SU-DHL-6 (cell line): Measurements from ENCODE around the gene EGFL7.

Experiments used
- H2AFZ ChIP-seq: fragments of 200-600 bp; sonication (generic); 2 replicates; pipeline ENCODE4 v1.6.1; 2014; ENCODE audit warnings: low read depth, mild to moderate bottlenecking, moderate library complexity, mixed read lengths, antibody characterized with exemption, low read length; ENCODE audit not compliant: severe bottlenecking
- H3F3A ChIP-seq: fragments of 200-600 bp; shearing (Covaris generic); 2 replicates; pipeline ENCODE4 v1.6.0; 2016; ENCODE audit warnings: antibody characterized with exemption, mild to moderate bottlenecking; ENCODE audit not compliant: insufficient read depth
- H3K27ac ChIP-seq: fragments of 200-600 bp; sonication (generic); 2 replicates; pipeline ENCODE4 v1.5.1; 2016; ENCODE audit warnings: low read depth, mild to moderate bottlenecking, low read length, moderate library complexity, mixed read lengths
- H3K27me3 ChIP-seq: fragments of 200-600 bp; sonication (generic), shearing (Covaris generic); 2 replicates; pipeline ENCODE4 v1.6.0; 2014; ENCODE audit warnings: mild to moderate bottlenecking, low read length
- H3K36me3 ChIP-seq: fragments of 200-600 bp; sonication (generic); 2 replicates; pipeline ENCODE4 v1.6.1; 2014; ENCODE audit warnings: mild to moderate bottlenecking, low read length, mixed read lengths
- H3K4me2 ChIP-seq: fragments of 300-600, 200-600 bp; shearing (Covaris generic), sonication (generic); 2 replicates; pipeline ENCODE4 v1.6.0; 2014; ENCODE audit warnings: low read length, low read depth, mild to moderate bottlenecking; ENCODE audit not compliant: poor library complexity, severe bottlenecking
- H3K4me3 ChIP-seq: fragments of 200-600 bp; sonication (generic); 2 replicates; pipeline ENCODE4 v1.5.1; 2014; ENCODE audit warnings: antibody characterized with exemption, low read length, mild to moderate bottlenecking, mixed read lengths; ENCODE audit not compliant: insufficient read depth, poor library complexity, severe bottlenecking
- H3K79me2 ChIP-seq: fragments of 200-600 bp; sonication (generic); 2 replicates; pipeline ENCODE4 v1.6.1; 2014; ENCODE audit warnings: mild to moderate bottlenecking, low read length, moderate library complexity; ENCODE audit not compliant: insufficient read depth
- H3K9ac ChIP-seq: fragments of 200-600 bp; sonication (generic); 2 replicates; pipeline ENCODE4 v1.7.0; 2014; ENCODE audit warnings: mild to moderate bottlenecking, low read length
- H3K9me2 ChIP-seq: fragments of 200-600 bp; sonication (generic); replicated peaks from 2 replicates; pipeline ENCODE4 v1.6.1; 2014; ENCODE audit warnings: low read length; ENCODE audit not compliant: insufficient read depth
- H3K9me3 ChIP-seq: fragments of 200-600 bp; sonication (generic); 2 replicates; pipeline ENCODE4 v1.6.1; 2014; ENCODE audit warnings: low read length, mixed read lengths; ENCODE audit not compliant: insufficient read depth
- H4K20me1 ChIP-seq: fragments of 200-600 bp; sonication (generic); 2 replicates; pipeline ENCODE4 v1.6.1; 2014; ENCODE audit warnings: low read depth, mild to moderate bottlenecking, antibody characterized with exemption, low read length, moderate library complexity, mixed read lengths
- EZH2phosphoT487 ChIP-seq: fragments of 200-600 bp; sonication (generic), shearing (Covaris generic); conservative IDR thresholded peaks from 2 replicates; pipeline ENCODE4 v1.6.1; 2018; ENCODE audit warnings: mild to moderate bottlenecking, antibody characterized with exemption, low read length, moderate library complexity, mixed read lengths
- TF ChIP-seq, protein P1 (sequence below): fragments of 200-600 bp; sonication (generic); IDR thresholded peaks from one replicate; pipeline ENCODE4 v1.5.1; 2017; ENCODE audit warnings: antibody characterized with exemption, mild to moderate bottlenecking, low read length, moderate library complexity; ENCODE audit not compliant: insufficient read depth, poor library complexity, severe bottlenecking

Gene EGFL7

DNA sequence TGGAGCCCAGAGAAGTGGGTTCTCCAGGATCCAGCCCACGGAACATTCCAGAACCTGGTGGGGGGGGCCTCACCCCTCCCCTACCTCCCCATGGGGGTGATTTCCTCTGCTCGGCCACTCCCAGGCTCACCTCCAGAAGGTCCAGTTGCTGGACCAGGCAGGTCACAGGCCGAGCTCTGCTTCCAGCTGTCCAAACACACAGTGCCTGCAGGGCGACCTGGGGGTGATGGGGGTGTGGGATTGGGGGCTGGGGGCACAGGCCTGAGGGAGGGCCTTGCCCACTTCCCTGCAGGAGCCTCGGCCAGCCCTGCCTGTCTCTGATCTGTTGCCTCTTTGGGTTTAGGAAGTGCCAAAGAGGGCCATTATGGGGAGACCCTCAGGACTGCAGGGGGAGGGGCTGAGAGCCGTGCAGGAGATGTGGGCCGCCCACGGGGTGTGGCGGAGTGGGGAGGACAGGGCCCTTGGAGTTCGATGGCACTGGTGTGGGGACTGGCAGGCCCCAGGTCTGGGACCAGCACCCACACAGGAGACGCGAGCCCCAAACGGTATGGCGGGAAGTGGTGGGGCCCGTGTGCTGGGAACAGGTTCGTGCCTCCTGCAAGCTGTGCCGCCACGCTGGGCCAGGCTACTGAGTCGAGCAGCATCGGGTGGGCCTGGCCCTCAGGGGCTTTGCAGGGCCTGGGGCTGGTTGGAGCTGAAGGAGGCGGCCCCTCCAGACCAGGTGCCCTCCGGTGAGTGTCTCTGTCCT, 45.6 kb upstream of the EGFL7 start:
- no peak overlapping the region for H2AFZ ChIP-seq
- H3K4me2 ChIP-seq = no peak overlapping the region
- H3K9me2 ChIP-seq = no peaks in the 10 kb centered on the region
- no peaks in the 10 kb centered on the region for H3K27me3 ChIP-seq
- TF ChIP-seq, protein P1, sequence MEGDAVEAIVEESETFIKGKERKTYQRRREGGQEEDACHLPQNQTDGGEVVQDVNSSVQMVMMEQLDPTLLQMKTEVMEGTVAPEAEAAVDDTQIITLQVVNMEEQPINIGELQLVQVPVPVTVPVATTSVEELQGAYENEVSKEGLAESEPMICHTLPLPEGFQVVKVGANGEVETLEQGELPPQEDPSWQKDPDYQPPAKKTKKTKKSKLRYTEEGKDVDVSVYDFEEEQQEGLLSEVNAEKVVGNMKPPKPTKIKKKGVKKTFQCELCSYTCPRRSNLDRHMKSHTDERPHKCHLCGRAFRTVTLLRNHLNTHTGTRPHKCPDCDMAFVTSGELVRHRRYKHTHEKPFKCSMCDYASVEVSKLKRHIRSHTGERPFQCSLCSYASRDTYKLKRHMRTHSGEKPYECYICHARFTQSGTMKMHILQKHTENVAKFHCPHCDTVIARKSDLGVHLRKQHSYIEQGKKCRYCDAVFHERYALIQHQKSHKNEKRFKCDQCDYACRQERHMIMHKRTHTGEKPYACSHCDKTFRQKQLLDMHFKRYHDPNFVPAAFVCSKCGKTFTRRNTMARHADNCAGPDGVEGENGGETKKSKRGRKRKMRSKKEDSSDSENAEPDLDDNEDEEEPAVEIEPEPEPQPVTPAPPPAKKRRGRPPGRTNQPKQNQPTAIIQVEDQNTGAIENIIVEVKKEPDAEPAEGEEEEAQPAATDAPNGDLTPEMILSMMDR = no peak
- H3K9ac ChIP-seq = no peak overlapping the region
- H3K4me3 ChIP-seq = no peak overlapping the region
- H3K27ac ChIP-seq = no peak overlapping the region
- no peaks in the 10 kb centered on the region for H3F3A ChIP-seq
- no peaks in the 10 kb centered on the region for H3K9me3 ChIP-seq
- H3K36me3 ChIP-seq = no peaks in the 10 kb centered on the region
- H4K20me1 ChIP-seq = no peaks in the 10 kb centered on the region
- H3K79me2 ChIP-seq = no peaks in the 10 kb centered on the region

DNA sequence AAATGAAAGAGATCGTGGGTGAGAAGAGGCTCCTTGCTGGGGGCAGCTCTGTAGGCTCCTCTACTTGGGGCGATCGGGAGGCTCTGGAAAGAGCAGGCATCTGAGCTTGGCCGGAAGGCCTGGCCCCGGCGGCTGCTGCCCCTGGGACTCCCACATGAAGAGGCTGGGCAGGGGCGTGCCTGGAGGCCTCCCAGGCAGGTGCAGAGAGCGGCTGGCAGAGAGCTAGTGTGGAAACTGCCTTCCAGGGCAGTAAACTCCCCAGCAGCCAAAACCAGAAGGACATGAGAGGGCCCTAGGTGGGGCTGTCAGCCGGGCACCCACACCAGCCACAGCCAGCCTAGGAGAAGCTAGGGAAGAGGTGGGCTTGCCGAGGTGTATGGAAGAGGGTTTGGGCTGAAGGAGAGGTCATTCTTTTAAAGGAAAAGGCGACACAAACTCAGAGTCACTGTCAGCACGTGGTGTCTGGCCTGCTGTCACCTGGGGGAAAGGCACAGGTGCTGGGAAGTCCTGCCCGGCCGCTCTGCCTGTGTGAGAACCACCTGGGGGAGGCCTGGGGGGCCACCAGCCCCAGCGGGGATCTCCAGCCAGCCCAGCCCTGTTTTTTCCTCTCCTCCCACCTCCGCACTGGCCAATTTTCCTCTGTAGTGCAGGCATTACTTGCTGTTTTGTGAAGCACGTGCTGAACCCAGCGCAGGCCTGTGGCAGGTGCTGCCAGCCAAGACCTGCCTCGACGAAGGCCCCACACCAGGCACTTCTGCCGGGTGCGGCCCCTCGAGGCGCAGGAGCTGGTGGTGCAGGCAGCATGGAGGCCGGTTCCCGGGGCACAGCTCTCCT, 44.8 kb upstream of the EGFL7 start:
- Histone ChIP-seq H2AFZ (no peak overlapping the region), H3K9me2 (no peaks in the 10 kb centered on the region), H3K27me3 (no peaks in the 10 kb centered on the region), H3K9ac (no peak overlapping the region), H3K9me3 (no peaks in the 10 kb centered on the region), H3K27ac (no peak overlapping the region), H3K4me2 (no peak overlapping the region), H4K20me1 (no peaks in the 10 kb centered on the region), H3K4me3 (no peak overlapping the region), H3K79me2 (no peaks in the 10 kb centered on the region), H3F3A (no peaks in the 10 kb centered on the region), H3K36me3 (no peaks in the 10 kb centered on the region)
- TF ChIP-seq EZH2phosphoT487 = no peak
- TF ChIP-seq, protein P1 = no peak

DNA sequence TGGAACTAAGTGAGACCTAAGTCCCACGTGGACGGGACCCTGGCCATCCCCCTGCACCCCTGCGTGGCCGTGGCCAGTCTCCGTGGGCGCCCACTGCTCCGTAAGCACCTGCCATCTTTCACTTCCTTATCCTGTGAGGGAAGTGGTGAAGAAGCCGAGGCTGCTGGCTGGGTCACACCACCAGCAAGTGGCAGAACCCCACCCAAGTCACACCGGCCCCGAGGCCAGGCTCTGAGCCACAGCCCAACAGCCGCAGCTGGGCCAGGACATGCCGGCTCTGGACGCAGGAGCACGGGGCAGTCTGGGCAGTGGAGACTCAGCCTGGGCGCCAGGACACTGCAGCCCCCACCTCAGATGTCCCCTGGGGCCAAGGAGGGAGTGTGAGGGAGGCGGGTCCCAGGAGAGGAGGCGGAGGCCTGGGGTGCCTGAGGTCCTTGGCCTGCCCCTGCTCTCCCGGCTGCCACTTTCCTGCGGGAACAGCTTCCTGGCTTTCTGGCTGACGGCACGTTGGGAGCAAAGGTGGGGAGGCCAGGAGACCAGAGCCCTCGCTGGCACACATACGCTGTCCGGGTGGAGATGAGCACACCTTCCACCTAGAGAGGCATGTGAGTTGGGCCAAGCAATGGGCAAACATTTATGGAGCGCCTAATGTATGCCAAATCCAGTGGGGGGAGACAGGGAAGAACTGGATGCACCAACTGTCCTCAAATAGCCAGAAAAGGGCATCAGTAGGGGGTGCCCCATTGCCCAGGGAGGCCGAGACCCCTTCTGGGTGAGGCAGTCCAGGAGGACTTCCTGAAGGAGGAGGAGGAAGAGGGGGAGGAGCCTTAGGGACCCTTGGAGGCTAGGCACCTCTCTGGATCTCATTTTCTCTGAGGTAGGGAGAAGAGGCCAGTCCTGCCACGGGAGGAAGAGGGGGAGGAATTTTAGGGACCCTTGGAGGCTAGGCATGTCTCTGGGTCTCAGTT, 43.9 kb upstream of the EGFL7 start:
- Histone ChIP-seq H3K4me2 (no peak overlapping the region), H3K4me3 (no peak overlapping the region), H3K27me3 (no peaks in the 10 kb centered on the region), H4K20me1 (no peaks in the 10 kb centered on the region), H3K36me3 (no peaks in the 10 kb centered on the region), H3K9me2 (no peaks in the 10 kb centered on the region), H3K27ac (no peak overlapping the region), H3F3A (no peaks in the 10 kb centered on the region), H3K9ac (no peak overlapping the region), H3K9me3 (no peaks in the 10 kb centered on the region), H2AFZ (no peak overlapping the region), H3K79me2 (no peaks in the 10 kb centered on the region)
- TF ChIP-seq, protein P1 = no peak
- no peak for TF ChIP-seq EZH2phosphoT487
